Activated T-cell treated with anti-CD3 and anti-CD28 coated beads, Interleukin-2, amount 50 U/mL, for 4 hours (primary cell): ENCODE results near the gene LAMB1. TPM values are rescaled to one million over a fixed set of nuclear protein-coding genes. Genes with fewer than 3 reads are reported as not detected.
A peak's percentile ranks its signal among the peaks of the same experiment; 100 is the strongest.

Experiments used
- ATAC-seq, 2 donors: fragments of 200-7000 bp; cut with Tn5 transposase; one replicate each; pipeline ENCODE4 v1.10.0; 2021
- DNase-seq: peaks from one replicate; pipeline ENCODE4 v3.0.0-alpha.2; 2020
- H3K27me3 Mint-ChIP-seq: one replicate; pipeline ENCODE4 v1.8.0; 2021; ENCODE audit warnings: low read depth, mixed read lengths
- H3K36me3 Mint-ChIP-seq: one replicate; pipeline ENCODE4 v1.8.0; 2022; ENCODE audit warnings: mixed read lengths; ENCODE audit not compliant: insufficient read depth
- H3K4me1 Mint-ChIP-seq: one replicate; pipeline ENCODE4 v1.8.0; 2021; ENCODE audit warnings: low read depth, mixed read lengths
- H3K4me3 Mint-ChIP-seq: one replicate; pipeline ENCODE4 v1.8.0; 2021; ENCODE audit warnings: mild to moderate bottlenecking, moderate library complexity, mixed read lengths
- H3K9me3 Mint-ChIP-seq: one replicate; pipeline ENCODE4 v1.8.0; 2021; ENCODE audit warnings: mixed read lengths
- total RNA-seq, 3 donors: library from RNA; stranded (reverse); gene quantifications; one replicate each; pipeline ENCODE4 v1.2.1, GENCODE V29; 2021

Gene LAMB1
- total RNA-seq, 3 donors from 2014 or later = 0.26 to 0.46 (median 0.30) TPM

GRCh38 chr7:108012499-108013430, 9.8 kb upstream of the LAMB1 start:
- Mint-ChIP-seq H3K27me3 (peaks cover 12% of the 10 kb centered on the region), H3K4me1 (no peaks in the 10 kb centered on the region), H3K9me3 (no peaks in the 10 kb centered on the region), H3K4me3 (no peak overlapping the region), H3K36me3 (no peaks in the 10 kb centered on the region)
- ATAC-seq (no peak), DNase-seq (no peak)

DNA sequence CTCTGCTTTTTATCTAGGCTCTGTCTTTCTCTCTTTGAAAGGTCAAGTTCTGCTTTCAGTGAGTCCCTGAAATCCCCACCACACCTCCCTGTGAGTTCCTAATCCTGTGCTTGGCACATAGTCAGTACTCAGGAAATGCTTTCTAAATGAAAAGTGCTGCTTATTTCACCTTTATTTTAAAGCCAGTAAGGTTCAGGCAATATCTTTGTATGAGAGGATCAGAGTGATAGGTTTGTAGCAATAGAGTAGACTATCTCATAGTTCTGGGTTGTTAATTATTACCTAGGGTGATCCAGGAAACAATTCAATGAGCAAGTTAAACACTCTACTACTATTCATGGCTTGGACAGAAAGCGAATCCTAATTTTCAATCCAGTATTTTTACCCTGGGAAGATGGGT, 7.4 kb upstream of the LAMB1 start:
- Mint-ChIP-seq H3K9me3 (no peaks in the 10 kb centered on the region), H3K4me1 (no peaks in the 10 kb centered on the region), H3K36me3 (no peaks in the 10 kb centered on the region), H3K27me3 (peaks cover 21% of the 10 kb centered on the region), H3K4me3 (no peak overlapping the region)
- no peak for ATAC-seq
- no peak for DNase-seq

GRCh38 chr7:108009873-108010272, 6.9 kb upstream of the LAMB1 start:
- H3K9me3 Mint-ChIP-seq = no peaks in the 10 kb centered on the region
- no peaks in the 10 kb centered on the region for H3K36me3 Mint-ChIP-seq
- ATAC-seq = no peak
- no peak overlapping the region for H3K4me3 Mint-ChIP-seq
- H3K4me1 Mint-ChIP-seq = peaks cover 3% of the 10 kb centered on the region
- peaks cover 25% of the 10 kb centered on the region for H3K27me3 Mint-ChIP-seq
- no peak for DNase-seq

GRCh38 chr7:108008827-108009226, 5.9 kb upstream of the LAMB1 start:
- DNase-seq = no peak
- H3K27me3 Mint-ChIP-seq = peaks cover 36% of the 10 kb centered on the region

DNA sequence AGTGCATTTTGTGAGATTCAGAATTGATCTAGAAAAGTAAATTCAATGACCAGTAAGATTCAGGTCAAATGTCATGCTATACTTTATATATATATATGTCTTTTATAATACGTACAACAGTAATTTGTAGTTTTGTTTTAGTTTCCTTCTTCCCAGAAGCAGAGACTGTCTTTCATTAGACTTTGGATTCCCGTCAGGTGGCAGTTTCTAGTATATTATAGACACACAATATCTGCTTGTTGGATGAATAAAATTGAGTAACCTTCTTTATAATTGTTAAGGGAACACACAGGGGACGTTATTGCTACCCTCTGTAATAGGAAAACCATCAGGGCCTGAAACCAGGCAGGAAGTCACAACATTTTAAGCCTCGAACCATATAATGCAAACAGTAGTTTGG, 5.3 kb upstream of the LAMB1 start:
- Mint-ChIP-seq H3K36me3 (no peaks in the 10 kb centered on the region), H3K4me1 (peaks cover 11% of the 10 kb centered on the region), H3K9me3 (no peaks in the 10 kb centered on the region), H3K4me3 (no peak overlapping the region), H3K27me3 (peaks cover 38% of the 10 kb centered on the region)
- ATAC-seq (no peak), DNase-seq (no peak)

More at GRCh38 chr7:108008827-108009226, 5.9 kb upstream of the LAMB1 start:
- Mint-ChIP-seq H3K4me1 (peaks cover 6% of the 10 kb centered on the region), H3K36me3 (no peaks in the 10 kb centered on the region), H3K4me3 (no peak overlapping the region), H3K9me3 (no peaks in the 10 kb centered on the region)
- ATAC-seq = no peak

DNA sequence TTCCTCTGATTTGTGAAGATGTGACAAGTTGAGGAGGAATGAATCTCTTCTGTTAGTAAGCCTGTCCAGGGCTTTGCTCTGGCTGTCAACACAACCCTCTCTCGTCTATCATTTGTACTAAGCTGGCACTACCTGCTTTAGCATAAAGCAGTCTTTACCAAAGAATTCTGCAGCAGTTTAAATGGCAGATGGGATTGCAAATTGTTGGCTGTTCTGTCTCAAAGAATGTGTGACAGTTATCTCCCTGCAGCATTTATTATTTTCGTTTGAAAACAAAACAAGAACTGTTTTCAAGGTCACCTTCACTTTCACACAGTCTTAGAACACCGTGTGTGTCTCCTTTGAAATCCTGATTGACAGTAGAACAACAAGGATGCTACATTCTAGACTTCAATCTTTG, 4.8 kb upstream of the LAMB1 start:
- Mint-ChIP-seq H3K36me3 (no peaks in the 10 kb centered on the region), H3K9me3 (no peaks in the 10 kb centered on the region), H3K4me3 (no peak overlapping the region), H3K27me3 (peaks cover 40% of the 10 kb centered on the region), H3K4me1 (peaks cover 13% of the 10 kb centered on the region)
- ATAC-seq (no peak), DNase-seq (no peak)

DNA sequence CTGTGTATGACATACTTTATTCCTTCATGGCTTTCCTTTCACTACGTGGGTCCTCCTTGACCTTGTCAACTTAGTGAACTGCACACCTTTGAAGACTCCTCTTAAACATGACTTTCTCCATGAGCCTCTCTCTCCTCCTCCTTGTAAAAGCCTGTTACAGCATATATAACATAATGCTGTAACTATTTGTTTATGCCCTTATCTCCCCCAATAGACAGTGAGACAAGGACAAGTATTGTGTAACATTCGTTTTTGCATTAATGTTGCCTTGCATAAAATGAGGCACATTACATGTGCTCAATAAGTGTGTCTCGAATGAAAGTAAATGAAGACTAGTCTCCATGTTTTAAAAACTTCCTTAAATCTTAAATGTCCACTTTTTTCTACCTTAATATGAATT, 4.3 kb upstream of the LAMB1 start:
- peaks cover 39% of the 10 kb centered on the region for H3K27me3 Mint-ChIP-seq
- H3K9me3 Mint-ChIP-seq = no peaks in the 10 kb centered on the region
- ATAC-seq (no peak), DNase-seq (no peak)
- no peaks in the 10 kb centered on the region for H3K36me3 Mint-ChIP-seq
- H3K4me1 Mint-ChIP-seq = peaks cover 15% of the 10 kb centered on the region
- no peak overlapping the region for H3K4me3 Mint-ChIP-seq

- DNase-seq (no peak), ATAC-seq (no peak)
- no peaks in the 10 kb centered on the region for H3K36me3 Mint-ChIP-seq
- peak overlapping the region; percentile 57 for H3K4me3 Mint-ChIP-seq
- peaks cover 24% of the 10 kb centered on the region for H3K4me1 Mint-ChIP-seq
- peaks cover 56% of the 10 kb centered on the region for H3K27me3 Mint-ChIP-seq
- H3K9me3 Mint-ChIP-seq = no peaks in the 10 kb centered on the region
These were observed 1.5 kb upstream of the LAMB1 start for GRCh38 chr7:108004220-108005142.

DNA sequence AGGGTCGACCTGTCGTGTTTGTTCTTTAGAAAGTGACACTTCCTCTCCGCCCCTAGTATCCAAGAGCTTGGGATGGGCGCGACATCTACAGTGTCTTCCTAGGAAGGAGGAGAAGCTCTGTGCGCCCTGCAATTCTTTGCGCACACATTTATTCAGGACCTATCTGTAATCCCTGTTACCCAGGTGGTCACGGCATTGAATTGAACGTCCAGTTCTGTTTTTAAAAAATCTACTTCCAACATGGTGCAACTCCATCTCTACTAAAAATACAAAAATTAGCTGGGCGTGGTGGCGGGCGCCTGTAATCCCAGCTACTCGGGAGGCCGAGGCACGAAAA, 606 bp upstream of the LAMB1 start:
- DNase-seq (no peak), ATAC-seq (no peak)
- no peaks in the 10 kb centered on the region for H3K36me3 Mint-ChIP-seq
- peaks cover 65% of the 10 kb centered on the region for H3K27me3 Mint-ChIP-seq
- peaks cover 24% of the 10 kb centered on the region for H3K4me1 Mint-ChIP-seq
- no peaks in the 10 kb centered on the region for H3K9me3 Mint-ChIP-seq
- peak overlapping the region; percentile 57 for H3K4me3 Mint-ChIP-seq

DNA sequence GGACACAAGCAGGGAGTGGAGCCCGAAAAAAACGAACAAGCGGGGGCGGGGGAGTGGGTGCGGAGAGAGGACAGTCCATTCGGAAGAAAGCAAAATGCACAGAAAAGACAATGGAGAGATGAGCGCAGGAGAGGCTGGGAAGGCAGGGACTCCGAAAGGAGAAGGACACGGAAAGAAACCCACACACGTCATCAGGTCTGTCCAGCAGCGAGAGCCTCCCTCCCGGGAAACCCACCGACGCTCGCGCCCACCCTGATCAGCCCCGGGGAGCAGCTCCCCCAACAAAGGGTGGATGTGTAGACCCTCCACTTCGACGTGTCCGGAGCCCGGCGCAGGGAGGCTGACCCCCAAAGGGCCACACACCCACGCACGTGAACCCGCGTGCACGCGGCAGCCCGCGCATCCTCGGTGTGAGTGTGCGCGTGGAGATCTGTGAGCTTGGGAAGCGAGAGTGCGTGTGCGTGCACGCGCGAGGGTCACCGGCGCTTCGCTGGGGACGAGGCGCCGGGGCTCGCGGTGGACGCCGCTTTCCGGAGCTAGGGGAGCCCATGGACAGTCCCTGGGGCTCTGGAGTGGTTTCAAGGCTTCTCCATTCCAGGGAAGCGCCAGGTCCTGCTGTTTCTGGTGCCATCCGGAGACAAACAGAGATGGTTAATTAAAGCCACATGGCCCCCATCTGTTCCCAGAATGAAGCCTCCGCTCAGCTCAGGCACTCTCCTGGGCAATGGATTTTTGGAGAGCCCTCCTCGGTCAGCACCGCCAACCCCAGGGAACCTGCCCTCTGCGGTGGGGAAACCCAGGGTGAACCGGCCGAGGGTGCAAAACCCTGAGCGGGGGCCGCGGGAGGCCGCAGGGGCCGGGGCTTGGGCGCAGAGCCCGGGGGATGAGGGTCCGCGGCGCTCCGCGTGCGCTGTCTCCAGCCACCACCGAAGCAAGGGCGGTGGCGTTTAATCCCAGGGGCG, 916 bp downstream of the LAMB1 start:
- Mint-ChIP-seq H3K4me3 (peak overlapping the region; percentile 68), H3K9me3 (no peaks in the 10 kb centered on the region), H3K27me3 (peaks cover 65% of the 10 kb centered on the region), H3K36me3 (no peaks in the 10 kb centered on the region), H3K4me1 (peaks cover 24% of the 10 kb centered on the region)
- DNase-seq (no peak), ATAC-seq (peak; percentile 8 to 38)

DNA sequence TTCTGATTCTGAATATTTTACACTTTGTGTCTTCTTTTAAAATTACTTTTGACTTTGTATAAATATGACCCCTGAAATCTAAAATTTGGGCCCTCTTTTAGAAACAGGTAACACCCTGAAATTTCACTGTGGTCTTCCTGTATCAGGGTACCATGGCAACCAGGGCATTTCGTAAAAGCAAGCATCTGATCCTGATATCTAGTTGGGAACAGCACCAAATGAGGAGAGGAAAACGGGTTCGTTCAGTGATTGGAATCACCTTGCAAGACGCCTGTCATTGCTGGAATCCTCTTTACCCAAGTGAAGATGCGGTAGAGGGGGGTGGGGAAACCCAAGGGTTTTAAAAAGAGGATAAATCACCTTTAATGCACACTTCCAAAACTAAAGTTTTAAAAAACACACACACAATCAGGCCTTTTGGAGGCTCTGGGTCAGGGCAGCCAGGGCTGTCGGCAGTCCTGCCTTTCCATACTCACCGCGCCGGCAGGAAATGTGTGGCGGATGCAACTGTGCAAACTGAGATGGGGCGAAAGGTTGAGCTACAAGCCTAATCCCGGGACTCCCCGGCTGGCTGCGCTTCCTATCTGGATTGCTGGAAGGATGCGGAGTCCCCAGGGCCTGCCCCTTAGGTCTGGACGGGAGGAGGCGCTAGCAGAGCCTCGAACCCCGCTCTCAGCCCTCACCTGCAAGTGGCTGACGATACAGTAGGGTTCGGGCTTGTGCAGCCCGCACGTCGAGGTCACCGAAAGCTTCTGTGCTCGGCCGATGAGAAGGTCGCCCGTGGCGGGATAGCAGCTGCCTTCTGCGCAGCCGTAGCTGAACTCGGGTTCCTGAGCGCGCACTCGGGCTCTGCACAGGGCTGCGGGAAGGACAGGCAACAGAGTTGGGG, 1.8 kb downstream of the LAMB1 start:
- H3K4me3 Mint-ChIP-seq = peak overlapping the region; percentile 68
- no peak for ATAC-seq
- no peak for DNase-seq
- no peaks in the 10 kb centered on the region for H3K36me3 Mint-ChIP-seq
- H3K9me3 Mint-ChIP-seq = no peaks in the 10 kb centered on the region
- H3K27me3 Mint-ChIP-seq = peaks cover 60% of the 10 kb centered on the region
- peaks cover 24% of the 10 kb centered on the region for H3K4me1 Mint-ChIP-seq

- ATAC-seq = no peak
These were observed 3.0 kb downstream of the LAMB1 start for GRCh38 chr7:107999779-108000560.

More at GRCh38 chr7:107999779-108000560, 3.0 kb downstream of the LAMB1 start:
- H3K27me3 Mint-ChIP-seq = peaks cover 56% of the 10 kb centered on the region
- no peak overlapping the region for H3K4me3 Mint-ChIP-seq
- H3K9me3 Mint-ChIP-seq = no peaks in the 10 kb centered on the region
- H3K36me3 Mint-ChIP-seq = no peaks in the 10 kb centered on the region
- no peak for DNase-seq
- peaks cover 22% of the 10 kb centered on the region for H3K4me1 Mint-ChIP-seq
